ENCODE data around the gene PSKH1.

The PSKH1 gene

DNA sequence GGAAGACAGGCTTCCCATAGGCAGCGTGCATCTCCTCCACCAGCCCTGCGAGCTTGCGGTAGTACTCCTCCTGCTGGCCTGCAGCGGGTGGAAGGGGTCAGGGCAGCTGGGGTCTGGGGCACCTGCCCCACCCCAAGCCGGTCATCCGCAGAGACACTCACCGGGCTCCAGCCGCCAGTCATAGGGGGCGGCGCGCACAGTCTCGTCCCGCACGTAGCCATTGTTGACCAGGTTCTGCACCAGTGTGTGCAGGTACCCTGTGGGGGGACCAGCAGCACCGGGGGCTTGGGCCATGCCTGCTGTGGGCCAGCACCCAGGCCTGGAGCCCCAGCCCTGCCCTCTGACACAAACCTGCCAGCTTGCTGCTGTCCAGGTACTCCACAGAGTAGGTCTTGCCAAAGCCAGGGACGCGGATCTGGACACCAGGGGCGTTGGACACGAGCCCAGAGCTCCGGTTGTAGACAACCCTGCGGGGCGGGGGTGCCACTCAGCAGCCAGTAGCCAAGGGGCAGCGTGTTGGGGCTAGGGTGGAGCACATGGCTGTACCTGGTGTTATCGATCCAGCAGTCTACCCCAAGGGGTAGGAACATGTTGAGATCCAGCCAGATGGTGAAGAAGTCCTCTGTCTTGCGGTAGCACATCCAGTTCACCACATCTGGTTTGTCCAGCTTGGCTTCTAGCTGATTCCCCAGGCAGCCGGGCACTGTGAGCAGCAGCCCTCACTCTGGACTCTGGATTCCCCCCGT, 49.6 kb downstream of the PSKH1 start:
- DNase-seq: no peak

DNA sequence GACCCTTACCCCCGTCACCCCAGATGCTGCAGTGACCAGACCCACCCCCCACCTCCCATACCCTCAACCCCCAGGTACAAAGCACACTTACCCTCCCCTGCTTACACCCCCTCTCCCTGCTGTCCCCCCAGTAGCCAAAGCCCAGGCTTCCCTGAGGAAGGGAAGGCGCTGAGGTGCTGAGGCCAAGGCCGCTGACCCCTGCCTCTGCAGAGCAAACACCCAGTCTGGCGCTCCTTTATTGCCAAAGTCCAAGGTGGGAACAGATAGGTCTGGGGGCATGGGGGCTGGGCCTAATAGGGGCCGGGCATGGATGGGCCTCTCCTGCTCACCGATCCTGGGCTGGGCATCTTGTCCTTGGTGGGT, 50.2 kb downstream of the PSKH1 start:
- DNase-seq: no peak

DNA sequence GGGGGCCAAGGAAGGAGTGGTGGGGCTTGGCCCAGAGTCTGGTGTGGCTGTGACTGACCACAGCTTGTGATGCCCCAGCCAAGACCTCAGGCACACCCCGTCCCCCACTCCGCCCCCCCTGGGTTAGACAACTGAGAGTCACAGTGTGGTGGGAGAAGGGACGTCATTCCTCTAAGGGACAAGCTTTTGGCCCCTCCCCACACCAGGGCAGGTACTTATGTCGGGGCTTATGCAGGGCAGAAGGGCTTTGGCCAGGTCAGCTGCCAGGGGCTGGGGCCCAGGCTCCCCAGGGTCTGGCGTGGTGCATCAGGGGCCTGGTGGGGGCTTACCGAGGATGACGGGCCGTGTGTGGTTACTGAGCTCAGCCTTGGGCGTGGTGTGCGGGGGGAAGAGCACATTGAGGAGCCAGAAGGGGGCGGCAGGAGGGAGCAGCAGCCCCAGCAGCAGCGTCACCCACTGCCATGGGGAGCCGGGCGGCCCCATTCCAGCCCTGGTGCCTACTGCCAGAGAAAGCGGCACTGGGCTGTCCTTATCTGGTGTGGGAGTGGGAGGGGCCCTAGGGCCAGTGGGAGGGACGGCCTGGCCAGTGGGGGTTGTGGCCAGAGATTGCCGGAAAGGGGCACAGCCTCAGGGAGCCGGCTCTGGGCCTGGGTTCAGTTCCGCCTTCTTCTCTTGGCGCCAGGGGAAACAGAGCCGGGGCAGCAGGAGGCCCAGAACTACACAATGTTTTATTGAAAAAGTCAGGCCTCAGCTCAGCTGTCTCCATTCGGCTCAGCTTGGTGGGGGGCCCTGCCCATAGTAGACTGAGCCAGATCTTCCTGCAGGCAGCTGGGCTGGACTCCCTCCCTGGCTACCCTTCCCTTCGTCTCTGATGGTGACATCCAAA, 50.8 kb downstream of the PSKH1 start, which contains the start of gene LCAT:
LCAT (minus strand) TSS at position 502 of the 886 bp plus-strand sequence; CDS start at position 483, 19 bp downstream.
- no peak for DNase-seq

- DNase-seq: no peak
Observed at GRCh38 chr16:67944690-67945391, 51.8 kb downstream of the PSKH1 start.

- DNase-seq: no peak
Observed at GRCh38 chr16:67945392-67945933, 52.4 kb downstream of the PSKH1 start.

- DNase-seq: no peak
Observed at GRCh38 chr16:67946128-67946569, 53.1 kb downstream of the PSKH1 start.

GRCh38 chr16:67946966-67947558, 54.0 kb downstream of the PSKH1 start:
- no peak for DNase-seq

GRCh38 chr16:67948015-67948414, 55.0 kb downstream of the PSKH1 start:
- no peak for DNase-seq

DNA sequence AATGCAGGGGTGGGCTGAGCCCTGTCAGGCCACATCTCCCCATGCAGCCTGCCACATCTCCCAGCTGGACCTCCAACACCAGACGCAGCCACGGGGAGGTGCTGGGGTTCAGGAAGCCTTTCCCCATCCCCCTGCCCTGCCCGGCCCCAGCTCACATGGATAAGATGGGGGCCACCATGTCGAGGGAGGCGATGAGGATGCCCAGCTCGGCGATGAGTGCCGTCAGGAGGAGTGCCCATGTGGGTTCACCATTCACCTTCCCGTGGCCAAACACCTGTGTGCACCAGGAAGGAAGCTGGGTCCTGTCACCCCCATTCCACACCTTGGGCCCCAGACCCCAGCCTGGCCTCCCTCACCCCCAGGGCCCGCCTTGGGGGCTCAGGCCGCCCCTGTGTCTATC, 56.6 kb downstream of the PSKH1 start:
- DNase-seq: no peak

DNA sequence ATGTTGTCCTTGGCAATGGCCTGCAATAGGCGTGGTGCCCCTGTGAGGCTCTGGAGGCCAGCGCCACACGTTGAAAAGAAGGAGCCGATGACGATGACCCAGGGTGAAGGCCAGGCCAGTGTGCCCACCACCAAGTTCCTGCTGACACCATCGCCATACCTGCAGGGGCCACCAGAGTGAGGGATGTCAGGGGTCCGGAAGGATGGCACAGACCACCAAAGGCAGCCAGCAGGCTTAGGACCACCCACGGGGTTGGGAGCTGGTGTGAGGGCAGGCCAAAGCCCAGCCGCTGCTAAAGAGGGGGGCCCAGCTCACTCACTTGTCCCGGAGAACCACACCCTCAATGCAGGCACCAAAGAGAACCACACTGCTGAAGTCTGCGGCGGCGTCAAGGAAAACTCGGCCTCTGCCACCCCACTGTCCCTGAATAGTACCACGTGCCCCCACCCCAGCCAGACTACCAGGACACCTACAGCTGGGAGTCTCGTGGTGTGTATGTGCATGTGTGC, 57.3 kb downstream of the PSKH1 start:
- no peak for DNase-seq

GRCh38 chr16:67951485-67951884, 58.4 kb downstream of the PSKH1 start:
- no peak for DNase-seq

DNA sequence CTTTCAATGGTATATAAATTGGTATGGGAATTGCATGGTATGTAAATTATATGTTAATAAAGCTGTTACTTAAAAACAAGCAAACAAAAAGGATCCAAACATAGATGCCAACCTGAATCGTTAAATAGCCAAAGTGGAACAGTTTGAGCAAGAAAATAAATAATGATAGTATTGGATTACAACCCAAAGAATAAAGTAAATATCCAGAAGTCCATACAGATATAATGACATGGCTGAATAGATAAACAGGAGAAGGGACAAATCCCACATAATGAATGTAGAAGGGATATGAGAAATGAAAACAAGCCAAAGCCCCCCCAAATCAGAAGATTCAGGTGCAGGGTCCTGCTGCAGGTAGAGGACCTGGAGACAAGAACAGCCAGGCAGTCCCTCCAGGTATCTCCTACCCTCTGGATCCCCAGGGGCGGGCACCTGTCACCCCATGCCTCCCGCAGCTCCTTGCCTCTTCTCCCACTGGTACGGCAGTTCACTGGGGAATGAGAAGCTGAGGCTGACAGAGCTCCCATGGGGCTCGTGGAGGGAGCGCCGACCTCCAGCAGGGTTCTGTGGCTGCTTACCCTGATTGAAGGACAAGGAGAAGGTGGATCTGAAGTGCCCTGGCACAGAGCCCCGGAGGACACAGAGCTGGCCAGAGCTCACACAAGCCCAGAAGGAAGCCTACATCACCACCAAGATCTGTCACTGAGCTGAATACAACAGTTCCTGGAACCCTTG, 60.8 kb downstream of the PSKH1 start:
- DNase-seq: no peak

DNA sequence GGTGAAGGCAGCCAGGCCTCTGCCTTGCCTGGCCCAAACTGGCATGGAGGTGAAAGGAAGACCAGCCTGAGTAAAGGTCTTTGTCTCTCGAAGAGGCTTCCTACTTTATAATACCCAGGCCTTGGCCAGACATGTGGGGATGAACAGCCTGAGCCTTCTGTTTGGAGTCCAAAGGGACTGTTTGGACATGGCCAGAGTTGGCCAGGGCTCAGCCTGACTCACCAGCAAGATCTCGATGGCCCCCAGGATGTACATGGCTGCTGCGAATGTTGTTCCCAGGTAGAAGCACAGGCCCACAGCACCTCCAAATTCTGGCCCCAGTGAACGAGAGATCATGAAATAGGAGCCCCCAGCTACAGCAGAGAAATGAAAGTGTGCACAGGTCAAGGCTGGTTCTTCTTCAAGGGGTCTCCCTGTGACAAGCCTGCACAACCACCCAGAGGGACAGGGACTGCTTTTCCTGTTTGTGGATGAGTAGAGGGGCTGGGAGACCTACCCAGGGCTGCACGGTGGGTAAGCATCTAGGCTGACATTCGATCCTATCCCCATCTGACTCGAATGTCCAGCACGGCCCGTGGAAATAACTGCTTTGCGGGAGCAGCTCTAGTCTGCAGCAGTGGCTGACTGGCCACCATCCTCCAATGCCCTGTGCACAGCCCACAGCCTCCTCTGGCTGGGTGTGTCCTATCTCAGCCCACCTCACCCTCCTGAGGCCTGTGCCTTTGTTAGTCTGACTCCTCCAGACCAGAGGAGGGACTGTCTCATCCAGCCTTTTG, 61.6 kb downstream of the PSKH1 start:
- no peak for DNase-seq

- DNase-seq: no peak
Observed at GRCh38 chr16:67957622-67958021, 64.6 kb downstream of the PSKH1 start.

DNA sequence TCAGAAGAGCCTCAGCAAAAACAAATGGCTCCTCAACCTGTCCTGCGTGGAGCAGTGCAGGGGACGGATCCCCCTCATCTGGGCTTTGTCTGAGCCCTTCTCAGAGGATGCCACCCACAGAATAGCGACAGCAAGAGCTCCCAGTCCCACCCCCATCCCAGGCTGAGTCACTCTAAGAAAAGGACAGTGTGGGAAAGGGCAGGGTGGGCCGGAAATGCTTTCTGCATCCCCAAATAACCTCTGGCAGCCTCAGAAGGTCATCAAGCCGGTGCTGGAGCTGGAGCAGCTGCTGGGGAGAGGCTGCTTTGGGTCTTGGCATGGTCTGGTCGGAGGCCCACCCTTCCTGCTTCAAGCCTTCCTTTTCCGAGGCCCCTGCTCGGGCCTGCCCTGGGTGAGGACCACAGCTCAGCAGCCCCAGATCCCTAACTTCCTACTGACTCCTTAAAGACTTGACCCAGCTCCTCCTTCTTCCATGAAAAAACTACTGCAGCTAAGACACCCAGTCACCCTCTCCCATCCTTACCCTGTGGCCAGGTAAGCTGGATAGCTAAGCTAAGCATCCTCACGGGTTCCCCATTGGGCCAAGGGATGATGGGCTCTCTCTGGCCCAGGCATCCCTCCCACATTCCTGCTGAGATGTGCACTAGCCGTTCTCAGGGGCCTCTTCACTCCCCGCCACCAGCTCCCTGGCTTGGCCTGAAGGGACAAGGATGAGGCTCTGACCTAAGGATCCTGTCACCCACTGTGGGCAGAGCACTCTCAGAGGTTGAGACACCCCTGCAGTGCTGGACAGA, 66.7 kb downstream of the PSKH1 start:
- DNase-seq: no peak

GRCh38 chr16:67961551-67961957, 68.5 kb downstream of the PSKH1 start:
- peak; percentile 96 to 98 for DNase-seq

DNA sequence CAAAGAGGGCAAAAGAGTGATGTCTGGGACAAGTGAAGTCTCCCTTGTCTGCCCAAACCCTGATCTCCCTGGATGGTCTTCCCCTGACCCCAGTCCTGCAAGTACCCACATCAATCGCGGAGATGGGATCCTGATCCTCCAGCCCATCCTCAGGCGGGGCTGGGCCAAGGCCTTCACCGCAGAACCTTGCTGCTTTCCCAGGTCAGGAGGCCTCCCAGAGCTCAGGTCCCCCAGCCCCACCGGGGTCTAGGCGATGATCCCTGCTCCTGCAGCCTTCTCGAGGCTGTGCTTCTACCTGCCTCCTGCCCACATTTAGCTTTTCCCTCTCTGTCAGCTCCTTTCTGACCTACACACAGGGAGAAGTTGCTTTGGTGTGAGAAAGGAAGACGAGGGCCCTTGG, 69.1 kb downstream of the PSKH1 start:
- no peak for DNase-seq

DNA sequence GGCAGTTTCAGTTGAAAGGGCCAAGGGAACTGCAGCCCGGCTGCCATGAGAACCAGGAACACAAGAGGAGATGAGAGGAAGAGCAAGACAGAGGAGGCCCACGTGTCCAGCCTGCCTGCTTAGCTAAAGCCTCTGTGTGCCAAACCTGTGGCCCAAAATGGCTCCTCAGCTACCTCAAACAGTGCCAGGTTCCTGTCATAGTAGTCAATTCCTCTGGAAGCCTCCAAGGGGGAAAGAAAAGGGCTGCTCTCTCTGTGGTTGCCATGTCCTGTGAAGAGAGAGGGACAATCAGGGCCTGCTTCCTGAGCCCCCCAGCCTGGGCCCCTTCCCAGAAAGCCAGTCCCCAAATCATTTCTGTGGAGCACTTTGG, 70.2 kb downstream of the PSKH1 start:
- DNase-seq: no peak

DNA sequence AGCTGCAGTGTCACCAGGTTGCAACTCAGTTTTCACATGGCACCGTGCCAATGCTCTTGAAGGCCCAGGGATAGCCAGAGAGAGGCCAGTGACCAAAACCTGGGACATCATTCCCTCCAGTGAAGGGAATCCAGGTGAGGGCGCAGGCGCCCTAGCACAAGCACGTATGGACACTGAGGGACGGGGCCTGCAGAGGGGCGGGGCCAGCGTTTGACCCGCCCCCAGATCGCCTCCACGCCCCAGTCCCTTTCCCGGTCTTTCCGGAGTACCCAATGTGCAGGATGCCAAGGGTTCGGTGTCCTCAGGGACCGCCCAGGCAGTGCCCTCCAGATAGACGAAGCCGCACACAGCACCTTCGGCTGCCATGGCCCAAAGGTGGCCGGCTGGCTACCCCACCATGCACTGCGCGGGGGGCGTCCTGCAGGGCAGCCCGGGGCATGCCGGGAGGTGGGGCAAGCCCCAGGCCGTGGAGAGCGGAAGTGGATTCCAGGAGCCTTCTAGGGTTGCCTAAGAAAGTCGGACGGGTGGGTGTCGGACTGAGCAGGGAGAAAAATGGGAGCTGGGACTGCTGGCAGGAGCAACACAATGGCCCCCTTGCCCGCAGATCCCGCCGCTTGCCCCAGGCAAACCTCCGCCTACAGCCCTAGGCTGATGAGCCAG, 70.7 kb downstream of the PSKH1 start:
- DNase-seq: no peak
